A673 (cell line): Measurements from ENCODE around the gene KIF5A. TPM values are rescaled to one million over a fixed set of nuclear protein-coding genes. Genes with fewer than 3 reads are reported as not detected.

ENCODE experiments used
- BruUV-seq: library from RNA; stranded (reverse); fragments of 400-500 nt; replicated peaks from 2 replicates; lab custom pipeline; 2021; lab: Mats Ljungman, UMichigan
- CTCF ChIA-PET: fragments of 300-600 bp; sonication (Branson Sonifier 250); formaldehyde crosslinking; loops from one replicate; lab custom pipeline; 2022; ENCODE audit warnings: antibody characterized with exemption; lab: Charles Lee
- POLR2A ChIA-PET: fragments of 300-600 bp; sonication (Branson Sonifier 250); formaldehyde crosslinking; loops from one replicate; lab custom pipeline; 2022; ENCODE audit warnings: antibody characterized with exemption; ENCODE audit not compliant: low non-redundant PET; lab: Charles Lee
- DNase-seq: peaks from one replicate; pipeline ENCODE4 v3.0.0-alpha.2; 2015; ENCODE audit warnings: low spot score
- H3K27ac ChIP-seq: fragments of 200-600 bp; sonication (generic); 2 replicates; pipeline ENCODE4 v1.5.1; 2016; ENCODE audit warnings: mixed run types, low read depth, mild to moderate bottlenecking, mixed read lengths, antibody characterized with exemption, low read length; ENCODE audit not compliant: poor library complexity, severe bottlenecking
- H3K27me3 ChIP-seq: fragments of 200-600 bp; sonication (generic); replicated peaks from 2 replicates; pipeline ENCODE4 v1.6.1; 2017; ENCODE audit warnings: mixed run types, low read depth, mild to moderate bottlenecking, mixed read lengths, antibody characterized with exemption, low read length; ENCODE audit not compliant: insufficient read depth, poor library complexity
- H3K36me3 ChIP-seq: fragments of 200-600 bp; sonication (generic); 2 replicates; pipeline ENCODE4 v1.6.1; 2016; ENCODE audit warnings: mixed run types, mild to moderate bottlenecking, mixed read lengths, antibody characterized with exemption, low read length; ENCODE audit not compliant: insufficient read depth, poor library complexity, severe bottlenecking
- H3K4me1 ChIP-seq: fragments of 200-600 bp; sonication (generic); 2 replicates; pipeline ENCODE4 v1.6.1; 2017; ENCODE audit warnings: mixed run types, mild to moderate bottlenecking, mixed read lengths, antibody characterized with exemption, low read length; ENCODE audit not compliant: insufficient read depth, poor library complexity, severe bottlenecking
- H3K4me3 ChIP-seq: fragments of 200-600 bp; sonication (generic); 2 replicates; pipeline ENCODE4 v1.5.1; 2016; ENCODE audit warnings: low read depth, mixed run types, mild to moderate bottlenecking, mixed read lengths, low read length; ENCODE audit not compliant: poor library complexity, severe bottlenecking
- H3K9me3 ChIP-seq: fragments of 200-600 bp; sonication (generic); 2 replicates; pipeline ENCODE4 v1.6.1; 2016; ENCODE audit warnings: mixed run types, low read depth, mild to moderate bottlenecking, mixed read lengths, antibody characterized with exemption, low read length; ENCODE audit not compliant: poor library complexity, severe bottlenecking
- CTCF ChIP-seq: fragments of 300-800, 200-600 bp; sonication (generic); conservative IDR thresholded peaks from 2 replicates; pipeline ENCODE4 v1.5.1; 2017; ENCODE audit warnings: low read depth, mild to moderate bottlenecking, antibody characterized with exemption, low read length, moderate library complexity, mixed read lengths
- EZH2 ChIP-seq: fragments of 200-600 bp; sonication (generic); IDR thresholded peaks from 2 replicates; pipeline ENCODE4 v1.6.1; 2017; ENCODE audit warnings: borderline replicate concordance, low read depth, mild to moderate bottlenecking, mixed read lengths, antibody characterized with exemption, low read length; ENCODE audit not compliant: poor library complexity, severe bottlenecking
- intact Hi-C: fragments of 100-400 bp; cut with micrococcal nuclease; formaldehyde crosslinking; loops from one replicate; pipeline ENCODE4 v1.10.0; 2022; ENCODE audit not compliant: unreplicated experiment
- total RNA-seq: library from RNA; stranded (reverse); gene quantifications from 2 replicates; pipeline ENCODE4 v1.2.3, GENCODE V29; 2021

The KIF5A gene
- total RNA-seq, 1 experiment from 2014 or later = 2.1 TPM

- Histone ChIP-seq H3K9me3 (no peaks in the 10 kb centered on the region), H3K27ac (no peak overlapping the region), H3K36me3 (peaks cover 87% of the 10 kb centered on the region), H3K27me3 (no peaks in the 10 kb centered on the region), H3K4me3 (no peak overlapping the region), H3K4me1 (peaks cover 17% of the 10 kb centered on the region)
- TF ChIP-seq EZH2 = no peak
- intact Hi-C loops = no loop called here
- BruUV-seq = no TSS peak
- DNase-seq = no peak
- POLR2A ChIA-PET = no interaction called here
- CTCF ChIA-PET = no interaction called here
Measured at GRCh38 chr12:57528176-57528575, 21.7 kb upstream of the KIF5A start.

DNA sequence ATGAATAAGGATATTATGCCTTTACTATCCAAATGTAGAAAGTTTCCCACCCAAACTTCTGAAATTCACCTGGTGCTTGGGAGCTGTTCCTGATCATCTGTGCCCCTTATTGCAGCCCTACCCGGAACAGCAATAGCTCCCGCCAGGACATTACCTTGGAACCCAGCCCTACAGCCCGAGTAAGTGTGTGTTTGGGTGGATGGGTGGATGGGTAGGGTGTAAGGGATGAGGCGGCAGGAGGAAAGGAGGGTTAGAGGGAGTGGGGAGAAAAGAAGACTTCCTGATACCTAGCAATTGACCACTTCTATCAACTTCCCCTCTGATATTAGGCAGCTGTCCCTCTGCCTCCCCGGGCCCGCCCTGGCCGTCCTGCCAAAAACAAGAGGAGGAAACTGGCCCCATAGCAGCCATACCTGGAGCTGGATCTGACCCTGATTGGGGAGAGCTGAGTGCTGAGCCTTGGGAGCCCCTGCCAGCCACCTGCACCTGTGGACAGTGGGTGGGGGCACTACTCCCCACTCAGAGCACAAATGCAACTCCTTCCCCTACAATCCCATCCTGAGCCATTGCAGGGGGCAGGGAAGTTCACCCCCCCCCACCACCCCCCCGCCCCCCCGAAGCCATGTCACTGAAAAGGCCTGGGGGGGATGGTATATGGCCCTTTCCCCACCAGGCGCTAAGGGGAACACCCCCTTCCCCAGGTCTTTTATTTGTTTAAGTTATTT is 20.9 kb upstream of the KIF5A start:
- no peak for TF ChIP-seq CTCF
- no peak for TF ChIP-seq EZH2
- no peak overlapping the region for H3K27ac ChIP-seq
- no peaks in the 10 kb centered on the region for H3K27me3 ChIP-seq
- BruUV-seq = no TSS peak
- no peak overlapping the region for H3K4me3 ChIP-seq
- H3K4me1 ChIP-seq = peaks cover 10% of the 10 kb centered on the region
- DNase-seq = no peak
- H3K9me3 ChIP-seq = no peaks in the 10 kb centered on the region
- POLR2A ChIA-PET = no interaction called here
- peaks cover 89% of the 10 kb centered on the region for H3K36me3 ChIP-seq
- CTCF ChIA-PET = no interaction called here
- intact Hi-C loops = no loop called here

DNA sequence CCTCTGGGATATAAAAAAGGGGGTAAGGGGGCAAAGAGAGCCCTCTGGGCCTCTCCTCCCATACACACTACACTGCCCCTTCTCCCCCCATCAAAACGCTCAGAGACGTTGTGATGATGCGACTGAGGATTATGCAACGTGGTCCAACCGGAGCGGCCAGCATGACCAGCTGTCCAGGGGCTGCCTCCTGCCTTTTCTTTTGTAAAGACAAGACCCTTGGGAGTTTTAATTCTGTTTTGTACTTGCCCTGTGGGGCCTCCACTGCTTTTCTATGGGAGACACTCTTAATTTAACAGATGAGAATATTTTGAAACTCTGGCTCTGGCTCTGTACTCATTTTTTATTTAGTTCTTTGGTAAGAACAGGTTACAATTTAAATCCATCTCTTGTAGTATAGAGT is 20.0 kb upstream of the KIF5A start:
- Histone ChIP-seq H3K36me3 (peaks cover 93% of the 10 kb centered on the region), H3K4me1 (peaks cover 2% of the 10 kb centered on the region), H3K9me3 (no peaks in the 10 kb centered on the region), H3K27ac (no peak overlapping the region), H3K27me3 (no peaks in the 10 kb centered on the region), H3K4me3 (no peak overlapping the region)
- ChIA-PET CTCF (interaction anchor here (0.7 kb wide), 1 partner anchor 54 kb away, joined by 3 read pairs; no protein-coding TSS in a partner anchor), POLR2A (no interaction called here)
- intact Hi-C loops = no loop called here
- TSS peak; percentile 54 for BruUV-seq
- no peak for DNase-seq
- TF ChIP-seq CTCF (no peak), EZH2 (no peak)
